Mesenteric fat pad (tissue), 1 donor: ENCODE measurements around the gene TRPT1. TPM values are rescaled to one million over a fixed set of nuclear protein-coding genes. Genes with fewer than 3 reads are reported as not detected.

Source experiments
- DNase-seq: peaks from one replicate; pipeline ENCODE4 v3.0.0-alpha.2; 2020; ENCODE audit warnings: low spot score
- total RNA-seq: library from RNA; stranded (reverse); fragmentation: NEBNext Ultra II Directional; extraction: Animal tissue kit (Norgen Biotek cat#: 25700); gene quantifications from one replicate; pipeline ENCODE4 v1.2.1, GENCODE V29; 2021
- donor health status: DM: yes; HTN: yes; CAD: no.

TRPT1 gene
- total RNA-seq, 1 donor from 2014 or later: 32.7 TPM

- no peak for DNase-seq
Observed at GRCh38 chr11:64210301-64211020, 15.5 kb downstream of the TRPT1 start.

DNA sequence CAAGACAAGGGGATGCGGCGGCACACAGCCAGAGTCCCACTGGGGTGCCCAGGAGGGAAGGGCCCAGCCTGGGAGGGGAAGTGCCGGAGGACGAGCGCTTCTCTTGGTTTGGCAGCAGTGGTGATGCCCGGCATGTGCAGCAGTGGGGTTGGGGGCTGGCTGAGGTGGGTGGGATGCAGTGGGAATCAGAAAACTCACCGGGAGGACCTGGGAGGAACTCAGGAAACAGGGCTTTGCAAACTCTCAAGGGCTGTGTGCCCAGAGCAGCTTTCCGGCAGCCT, 16.5 kb downstream of the TRPT1 start:
- no peak for DNase-seq

- no peak for DNase-seq
Observed at GRCh38 chr11:64208796-64209562, 17.0 kb downstream of the TRPT1 start.

- DNase-seq: no peak
Observed at GRCh38 chr11:64208086-64208795, 17.7 kb downstream of the TRPT1 start.

DNA sequence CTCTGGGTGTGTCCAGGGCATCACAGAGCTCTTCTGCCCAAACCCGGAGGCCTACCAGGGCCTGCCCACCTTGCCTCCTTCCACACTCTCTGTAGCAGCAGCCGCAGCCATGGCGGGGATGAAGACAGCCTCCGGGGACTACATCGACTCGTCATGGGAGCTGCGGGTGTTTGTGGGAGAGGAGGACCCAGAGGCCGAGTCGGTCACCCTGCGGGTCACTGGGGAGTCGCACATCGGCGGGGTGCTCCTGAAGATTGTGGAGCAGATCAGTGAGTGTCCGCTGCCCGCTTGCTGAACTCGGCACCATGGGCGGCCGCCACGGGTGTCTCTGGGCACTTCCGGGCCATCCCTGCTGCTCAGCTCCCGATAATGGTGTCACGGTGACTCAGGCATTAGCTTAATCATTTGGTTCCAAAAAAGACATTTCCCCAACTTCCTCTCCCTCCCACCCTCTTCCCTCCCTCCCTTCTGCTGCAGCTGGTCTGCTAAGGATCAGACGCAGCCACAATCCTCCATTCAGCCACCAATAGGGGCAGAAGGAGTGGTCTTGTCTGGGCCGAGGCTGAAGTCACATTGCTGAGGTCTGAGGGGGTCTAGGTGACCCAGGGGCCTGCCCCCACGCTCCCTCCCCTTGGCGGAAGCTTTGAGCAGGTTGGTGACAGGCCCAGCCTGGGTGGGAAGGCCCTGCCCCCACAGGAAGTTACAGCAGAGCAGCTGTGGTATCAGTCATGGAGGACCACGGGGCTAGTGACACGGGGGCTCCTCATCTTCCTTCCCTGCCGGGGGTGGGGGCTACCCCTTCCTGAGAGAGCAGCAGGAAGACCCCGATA, 18.5 kb downstream of the TRPT1 start:
- DNase-seq: no peak

- no peak for DNase-seq
Observed at GRCh38 chr11:64206457-64207255, 19.3 kb downstream of the TRPT1 start, which contains the start of gene FERMT3. FERMT3 (plus strand) TSS chr11:64206721; CDS start chr11:64207365, 644 bp downstream.

GRCh38 chr11:64204464-64204989, 21.5 kb downstream of the TRPT1 start:
- no peak for DNase-seq

GRCh38 chr11:64204080-64204440, 21.9 kb downstream of the TRPT1 start:
- DNase-seq: no peak

DNA sequence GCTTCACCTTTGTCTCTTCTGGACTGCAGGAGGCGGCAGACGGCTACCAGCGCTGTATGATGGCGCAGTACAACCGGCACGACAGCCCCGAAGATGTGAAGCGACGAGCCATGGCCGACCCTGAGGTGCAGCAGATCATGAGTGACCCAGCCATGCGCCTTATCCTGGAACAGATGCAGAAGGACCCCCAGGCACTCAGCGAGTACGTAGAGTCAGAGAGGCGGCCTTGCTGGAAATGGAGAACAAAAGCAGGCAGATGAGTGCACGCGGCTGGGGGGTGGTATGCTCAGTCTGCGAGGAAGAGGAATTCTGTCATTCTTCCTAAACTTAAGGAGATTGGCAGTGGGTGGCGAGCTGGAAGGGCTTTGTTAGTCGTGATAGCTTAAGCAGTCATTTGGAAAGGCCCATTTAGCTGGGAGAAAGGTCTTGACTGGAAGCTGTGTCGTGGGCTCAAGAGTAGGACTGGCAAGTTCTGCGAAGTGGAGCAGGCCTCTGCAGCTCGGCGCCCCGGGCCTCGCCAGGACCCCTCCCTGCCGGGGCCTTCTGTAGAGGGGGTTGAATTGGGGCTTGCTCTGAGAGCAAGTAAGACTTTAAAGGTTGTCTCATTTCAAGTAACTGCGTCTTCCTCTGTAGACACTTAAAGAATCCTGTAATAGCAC, 22.4 kb downstream of the TRPT1 start:
- DNase-seq: no peak

GRCh38 chr11:64202992-64203391, 23.0 kb downstream of the TRPT1 start:
- DNase-seq: no peak

GRCh38 chr11:64201543-64201942, 24.4 kb downstream of the TRPT1 start:
- no peak for DNase-seq

DNA sequence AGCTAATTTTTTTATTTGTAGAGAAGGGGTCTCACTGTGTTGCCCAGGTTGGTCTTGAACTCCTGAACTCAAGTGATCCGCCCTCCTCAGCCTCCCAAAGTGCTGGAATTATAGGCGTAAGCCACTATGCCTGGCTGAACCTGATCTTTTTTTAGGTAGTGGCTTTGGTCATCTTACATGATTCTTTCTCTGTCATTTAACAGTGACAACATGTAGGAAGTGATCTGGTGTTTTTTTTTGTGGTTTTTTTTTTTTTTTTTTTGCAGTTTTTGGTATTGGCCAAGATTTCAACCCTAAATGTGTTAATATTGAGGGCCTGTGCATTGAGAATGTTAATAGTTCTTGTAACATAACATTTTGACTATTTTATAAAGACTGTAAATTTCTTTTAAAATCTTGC, 27.5 kb downstream of the TRPT1 start:
- DNase-seq: no peak

GRCh38 chr11:64196626-64197025, 29.4 kb downstream of the TRPT1 start:
- DNase-seq: no peak

- no peak for DNase-seq
Observed at GRCh38 chr11:64192434-64192833, 33.6 kb downstream of the TRPT1 start.

- DNase-seq: no peak
Observed at GRCh38 chr11:64186492-64187165, 39.4 kb downstream of the TRPT1 start.

- peak; percentile 99 for DNase-seq
Observed at GRCh38 chr11:64185693-64186491, 40.1 kb downstream of the TRPT1 start, which contains the start of gene STIP1. STIP1 (plus strand) TSS chr11:64186171; CDS start chr11:64186262, 91 bp downstream.

DNA sequence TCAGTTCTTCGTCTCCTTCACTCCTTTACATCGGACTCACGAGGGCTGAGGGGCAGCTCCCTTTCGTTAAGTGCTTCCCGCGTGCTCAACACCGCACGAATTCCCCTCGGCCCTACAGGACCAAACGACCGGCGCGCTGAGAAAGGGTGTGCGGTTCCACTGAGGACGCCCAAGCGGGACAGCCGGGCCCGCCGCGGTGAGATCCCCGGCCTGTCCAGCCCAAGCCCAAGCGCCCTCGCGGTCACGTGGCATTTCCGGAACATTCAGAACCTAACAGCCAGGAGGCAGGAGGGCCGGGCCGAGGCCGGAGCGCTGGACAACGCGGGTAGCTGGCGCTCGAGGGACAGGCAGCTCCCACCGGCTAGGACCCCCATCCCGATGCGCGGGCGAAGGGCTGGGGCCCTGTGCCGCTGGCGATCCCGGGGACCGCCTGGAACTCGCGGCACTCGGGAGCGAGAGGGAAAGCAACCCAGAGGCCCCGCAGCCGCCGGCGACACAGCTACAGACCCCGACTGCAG, 40.8 kb downstream of the TRPT1 start:
- DNase-seq: peak; percentile 96

- no peak for DNase-seq
Observed at GRCh38 chr11:64183890-64184289, 42.1 kb downstream of the TRPT1 start.
